Hematopoietic multipotent progenitor cell treated with erythropoietin and hydrocortisone succinate and interleukin-3 and kit ligand, for 6 days (in vitro differentiated cells): ENCODE data around the gene PODXL.
A peak's percentile ranks its signal among the peaks of the same experiment; 100 is the strongest.
"Not testable (repeated sequence)": the region's sequence is repeated elsewhere in the genome, so short reads cannot be mapped to it uniquely, and the experiment has no call there.

ENCODE experiments used
- DNase-seq: peaks from one replicate; pipeline ENCODE4 v3.0.0-alpha.2; 2015

Gene PODXL

DNA sequence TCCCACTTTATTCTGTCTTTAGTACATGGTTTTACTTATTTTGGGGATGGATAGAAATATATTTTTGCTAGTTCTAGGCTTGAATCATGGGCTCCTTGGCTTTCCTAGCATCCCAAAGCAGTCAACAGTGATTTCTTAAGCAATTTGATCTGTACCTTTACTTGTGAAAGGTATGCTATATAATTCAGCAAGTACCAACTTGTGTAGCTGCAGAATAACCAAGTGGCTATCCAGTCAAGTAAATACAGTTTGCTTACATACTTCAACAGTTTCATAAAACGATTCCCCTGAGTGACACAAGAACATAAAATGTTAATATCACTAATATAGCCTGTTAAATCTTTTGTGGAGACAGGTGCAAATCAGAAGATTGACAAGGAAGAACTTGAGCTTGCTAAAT lies 67.2 kb downstream of the PODXL start:
- DNase-seq: no peak

DNA sequence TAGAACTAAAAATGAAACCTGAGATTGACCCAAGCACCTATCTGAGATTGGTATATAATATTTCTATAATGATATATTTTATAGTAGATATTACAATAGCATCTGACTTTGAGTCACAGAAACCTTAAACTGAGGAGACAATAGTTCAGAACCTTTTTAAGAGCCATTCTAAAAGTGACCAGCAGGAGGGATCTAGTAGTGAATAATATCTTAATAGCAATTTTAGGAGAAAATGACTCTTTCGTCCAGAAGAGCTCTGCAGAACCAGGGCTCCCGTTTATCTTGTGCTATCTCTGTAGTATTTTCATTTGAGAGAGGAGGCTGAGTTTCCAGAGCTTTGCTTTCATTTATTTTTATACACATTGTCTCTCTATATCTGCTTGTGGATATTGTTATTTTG lies 68.1 kb downstream of the PODXL start:
- DNase-seq: peak; percentile 35

DNA sequence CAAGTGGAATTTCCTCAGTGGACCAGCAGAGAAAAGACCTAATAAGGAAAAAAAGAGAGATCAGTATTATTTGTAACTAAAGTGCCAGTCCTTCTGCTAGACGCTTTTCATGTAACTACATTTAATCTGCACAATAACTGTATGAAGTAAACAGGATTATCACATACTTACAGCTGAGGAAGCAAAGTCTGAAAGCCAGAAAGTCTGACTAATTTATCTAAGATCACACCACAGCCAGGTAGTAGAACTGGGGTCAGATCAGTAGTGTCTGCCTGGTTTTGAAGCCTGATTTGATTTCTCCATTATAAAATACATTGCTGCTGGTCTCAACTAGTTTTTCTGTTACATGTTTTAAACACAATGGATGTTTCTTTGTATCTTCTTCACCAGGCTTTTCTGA lies 69.2 kb downstream of the PODXL start:
- DNase-seq: no peak

DNA sequence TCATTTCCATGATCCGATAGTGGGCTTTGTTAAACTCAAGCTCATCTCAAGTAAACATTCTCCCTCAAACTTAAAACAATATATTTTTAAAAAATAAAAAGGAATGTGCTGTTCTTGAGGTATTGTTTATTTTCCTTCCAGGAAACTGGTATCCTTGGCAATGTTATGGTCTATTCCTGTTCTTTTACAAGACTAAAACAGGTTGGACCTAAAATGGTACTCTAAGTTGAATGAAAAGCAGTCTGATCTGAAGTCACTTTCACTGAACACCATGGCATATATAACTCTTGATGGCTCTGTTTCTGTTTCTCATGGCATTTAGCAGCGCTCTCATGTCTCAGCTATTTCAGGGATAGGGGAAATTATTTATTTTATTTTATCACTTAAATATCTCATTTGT lies 70.1 kb downstream of the PODXL start:
- DNase-seq: no peak

DNA sequence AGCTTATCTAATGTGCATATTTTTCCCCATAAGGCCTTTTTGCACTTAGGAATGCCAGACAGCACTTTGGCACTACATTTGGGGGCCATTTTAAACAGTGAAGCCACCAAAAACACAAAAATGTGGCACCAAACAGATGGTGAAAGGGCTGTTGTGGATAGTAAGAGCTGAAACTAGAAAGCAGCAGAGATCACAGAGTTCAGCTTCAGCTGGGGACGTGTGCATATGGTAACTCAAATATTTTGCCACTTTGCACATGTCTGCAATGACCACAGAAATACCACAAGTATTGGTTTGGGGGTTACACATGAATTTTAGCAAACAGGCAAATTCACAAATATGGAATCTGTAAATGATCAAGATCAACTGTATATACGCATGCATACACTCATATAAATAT lies 72.8 kb downstream of the PODXL start:
- no peak for DNase-seq

DNA sequence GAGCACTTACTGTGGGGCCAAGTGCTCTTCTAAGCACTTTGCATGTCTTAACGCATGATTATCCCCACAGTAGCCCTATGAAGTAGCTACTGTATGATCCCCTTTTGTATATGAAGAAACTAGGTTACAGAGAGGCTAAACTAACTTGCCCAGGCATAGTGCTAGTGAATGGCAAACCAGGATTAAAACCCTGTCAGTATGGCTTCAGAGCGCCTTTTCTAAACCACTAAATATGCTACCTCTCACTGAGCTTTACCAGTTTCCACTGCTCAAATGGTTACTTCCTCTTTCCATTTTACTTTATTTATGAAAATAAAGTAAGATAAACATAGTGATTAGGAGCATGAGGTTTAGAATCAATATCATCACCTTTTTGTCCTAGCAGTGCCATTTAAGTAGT lies 73.6 kb downstream of the PODXL start:
- no peak for DNase-seq

DNA sequence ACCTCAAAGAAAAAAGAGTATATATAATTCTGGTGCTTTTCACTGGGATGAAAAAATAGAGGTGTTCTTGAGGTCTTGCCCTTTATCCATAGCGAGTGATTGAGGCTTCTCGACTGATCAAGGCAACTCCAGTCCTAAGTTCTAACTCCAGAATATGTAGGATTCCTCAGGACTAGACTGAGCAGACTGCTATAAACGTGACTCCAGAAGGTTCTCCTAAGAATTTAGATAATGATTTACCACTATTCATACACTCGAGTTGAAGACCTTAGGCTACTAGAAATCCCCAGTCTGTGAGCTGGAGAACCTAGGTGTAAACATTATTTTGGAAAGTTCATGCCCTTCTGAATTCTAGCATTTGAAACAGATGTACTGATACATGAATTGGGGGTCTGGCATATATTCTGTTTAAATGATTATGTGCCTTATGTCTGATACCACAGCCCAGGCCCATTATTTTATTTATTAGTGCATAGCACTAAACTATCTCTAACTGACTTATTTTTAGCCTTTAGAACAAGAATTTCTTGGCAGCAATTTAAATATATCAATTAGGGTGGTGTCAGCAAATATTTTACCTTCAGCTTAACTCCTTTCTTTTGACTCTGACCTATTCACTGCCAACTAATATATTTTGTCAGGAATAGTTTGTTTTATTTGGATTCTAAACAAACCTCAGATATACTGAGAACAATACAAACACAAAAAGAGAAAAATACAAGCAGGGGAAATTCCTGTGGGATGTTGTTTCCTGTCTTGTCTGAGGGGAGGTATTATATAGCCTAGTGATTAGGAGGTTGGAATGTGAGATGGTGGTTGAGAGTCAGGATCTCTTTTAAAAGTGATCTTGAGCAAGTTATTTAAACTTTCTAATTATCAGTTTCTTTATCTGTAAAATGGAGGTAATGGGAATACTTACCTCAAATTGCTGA lies 75.8 kb downstream of the PODXL start:
- no peak for DNase-seq

DNA sequence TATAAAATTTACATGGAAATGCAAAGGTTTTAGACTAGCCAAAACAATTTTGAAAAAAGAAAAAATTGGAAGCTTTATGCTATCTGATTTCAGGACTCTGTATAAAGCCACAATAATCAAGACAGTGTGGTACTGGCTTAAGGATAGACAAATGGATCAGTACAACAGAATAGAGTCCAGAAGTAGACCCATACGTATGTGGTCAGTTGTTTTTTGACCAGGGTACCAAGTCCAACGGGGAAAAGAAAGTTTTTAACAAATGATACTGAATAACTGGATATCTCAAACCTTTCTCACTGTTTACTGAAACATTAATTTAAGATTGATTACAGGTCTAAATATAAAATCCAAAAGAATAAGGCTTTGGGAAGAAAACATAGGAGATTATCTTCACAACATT lies 79.7 kb downstream of the PODXL start:
- no peak for DNase-seq

DNA sequence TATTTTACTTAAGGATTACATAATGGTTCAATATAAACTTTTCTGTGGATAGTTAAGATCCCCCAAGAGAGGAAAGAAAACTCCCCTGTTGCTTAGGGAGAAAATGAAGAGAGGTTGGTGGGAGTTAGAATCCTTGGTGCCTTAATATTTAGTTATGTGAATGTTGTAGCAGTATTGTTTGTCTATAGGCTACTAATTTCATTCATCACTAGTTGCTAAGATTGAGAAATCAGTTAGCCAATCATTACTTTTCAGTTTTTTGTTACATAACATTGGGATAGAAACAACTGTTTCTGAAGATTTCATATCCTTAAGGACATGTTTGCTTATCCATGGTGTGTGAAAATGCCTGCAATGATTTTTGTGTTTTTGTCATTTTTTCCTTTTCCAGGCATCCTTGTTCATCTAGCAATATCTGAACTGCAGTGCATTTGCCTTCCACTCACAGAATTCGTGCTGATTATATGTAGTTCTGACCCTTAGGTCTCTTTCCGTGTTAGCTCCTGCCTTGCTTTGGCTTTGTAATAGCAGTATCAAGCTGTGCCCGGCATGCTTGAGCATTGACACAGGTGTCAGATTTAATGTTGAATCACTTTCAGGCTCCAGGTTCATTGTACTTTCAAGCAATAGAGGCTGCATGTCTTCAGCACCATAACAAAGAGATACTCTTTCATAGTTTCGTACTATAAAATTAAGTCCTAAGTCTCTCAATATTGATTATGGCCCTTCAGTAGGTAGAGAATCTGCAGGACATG lies 85.0 kb downstream of the PODXL start:
- DNase-seq: no peak

DNA sequence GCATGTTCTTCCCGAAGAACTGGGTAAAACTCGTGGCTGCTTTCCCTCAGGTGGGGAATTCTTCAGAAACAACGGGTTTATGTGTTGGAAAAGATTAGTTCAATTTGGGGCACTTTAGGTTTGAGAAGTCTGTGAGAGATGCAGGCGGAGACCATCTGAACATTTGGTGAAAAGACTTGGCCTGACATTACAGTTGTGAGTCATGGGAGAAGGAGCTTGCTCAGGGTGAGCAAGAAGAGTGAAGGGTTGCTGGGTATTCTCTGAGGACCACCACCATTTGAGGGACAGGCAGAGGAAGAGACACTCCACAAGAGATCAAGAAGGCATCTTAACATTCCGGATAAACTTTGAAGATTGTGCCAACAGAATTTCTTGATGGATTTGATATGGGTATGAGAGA lies 88.6 kb downstream of the PODXL start:
- DNase-seq: no peak

DNA sequence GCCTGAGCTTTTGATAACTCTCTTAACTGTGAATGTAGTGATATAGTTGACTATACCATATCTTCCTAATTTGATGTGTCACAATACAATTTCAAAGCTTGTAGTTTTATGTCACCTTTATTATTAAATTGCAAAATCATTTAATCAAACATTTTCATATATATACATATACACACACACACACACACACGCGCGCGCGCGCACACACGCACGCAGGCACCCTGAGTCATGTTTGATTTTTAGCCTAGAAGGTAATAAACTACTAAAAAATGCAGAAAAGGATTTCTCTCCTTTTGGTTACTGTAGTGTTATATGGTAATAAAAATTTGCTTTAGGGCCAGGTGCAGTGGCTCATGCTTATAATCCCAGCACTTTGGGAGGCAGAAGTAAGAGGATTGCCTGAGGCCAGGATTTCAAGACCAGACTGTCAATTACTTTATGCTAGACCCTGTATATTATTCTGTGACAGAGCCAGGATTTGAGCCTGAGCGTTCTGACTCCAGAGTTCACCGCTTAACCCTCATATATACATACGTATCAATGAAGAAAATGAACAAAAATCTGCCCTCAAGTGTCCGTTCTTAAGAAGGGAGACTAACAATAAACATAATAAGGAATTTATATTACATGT lies 89.6 kb downstream of the PODXL start:
- DNase-seq: no peak

DNA sequence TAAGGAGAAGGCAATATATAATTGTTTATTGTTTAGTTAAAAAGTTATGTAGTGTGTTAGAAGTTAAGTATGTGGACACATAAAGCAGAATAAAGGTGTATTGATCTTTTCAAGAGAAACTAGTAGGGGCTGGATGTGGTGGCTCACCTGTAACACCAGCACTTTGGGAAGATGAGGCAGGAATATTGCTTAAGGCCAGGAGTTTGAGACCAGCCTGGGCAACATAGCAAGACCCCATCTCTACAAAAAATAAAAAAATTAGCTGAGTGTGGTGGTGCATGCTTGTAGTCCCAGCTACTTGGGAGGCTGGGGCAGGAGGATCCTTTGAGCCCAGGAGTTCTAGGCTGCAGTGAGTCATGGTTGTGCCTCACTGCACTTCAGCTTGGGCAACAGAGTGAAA lies 93.7 kb downstream of the PODXL start:
- not testable (repeated sequence) for DNase-seq

DNA sequence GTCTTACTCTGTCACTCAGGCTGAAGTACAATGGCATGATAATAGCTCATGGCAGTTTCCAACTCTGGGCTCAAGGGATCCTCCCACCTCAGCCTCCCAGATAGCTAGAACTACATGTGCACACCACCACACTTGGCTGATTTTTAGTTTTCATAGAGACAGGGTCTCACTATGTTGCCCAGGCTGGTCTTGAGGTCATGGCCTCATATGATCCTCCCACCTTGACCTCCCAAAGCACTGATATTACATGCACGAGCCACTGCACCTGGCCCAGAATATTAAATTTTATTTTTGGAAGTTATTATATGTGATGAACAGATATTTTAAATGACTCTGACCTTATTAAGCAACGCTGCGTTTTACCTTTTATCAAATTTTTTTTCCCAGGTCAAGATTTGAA lies 94.4 kb downstream of the PODXL start:
- no peak for DNase-seq

DNA sequence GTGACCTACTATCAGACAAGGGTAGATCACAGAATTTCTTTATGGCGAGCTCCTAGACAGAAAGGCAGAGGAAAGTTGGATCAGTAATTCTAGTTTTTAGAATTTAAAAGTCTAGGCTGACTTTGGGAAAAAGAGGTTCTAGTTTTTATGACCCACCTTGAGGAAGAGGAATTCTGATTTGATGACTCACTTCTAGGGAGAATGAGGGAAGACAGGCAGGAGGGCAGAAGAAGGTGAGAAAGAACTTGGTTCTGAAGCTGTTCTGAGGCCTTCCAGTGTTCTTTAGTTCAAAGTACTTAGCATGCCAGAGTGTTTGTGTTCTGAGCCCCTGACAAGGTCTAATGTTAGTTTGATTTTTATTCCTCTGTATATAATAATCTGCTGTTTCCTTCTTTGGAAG lies 97.2 kb downstream of the PODXL start:
- no peak for DNase-seq

DNA sequence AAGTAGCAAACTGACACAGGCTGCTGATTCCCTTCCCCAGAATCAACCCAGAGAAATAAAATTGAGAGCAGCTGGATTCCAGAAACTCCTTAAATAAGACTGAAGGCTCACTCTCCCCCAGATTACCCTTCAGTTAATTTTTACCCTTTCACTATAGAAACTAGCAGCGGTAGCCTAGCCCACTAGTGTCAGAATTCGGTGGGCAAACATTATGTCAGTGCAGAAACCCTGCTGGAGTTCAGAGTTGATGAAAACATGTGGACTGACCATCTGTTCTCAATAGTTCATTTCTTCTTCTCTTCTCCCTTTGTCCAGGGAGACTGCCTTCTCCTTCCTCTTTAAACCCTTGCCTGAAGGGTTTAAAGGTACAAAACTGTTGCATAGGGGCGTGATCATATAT lies 100.1 kb downstream of the PODXL start:
- no peak for DNase-seq

DNA sequence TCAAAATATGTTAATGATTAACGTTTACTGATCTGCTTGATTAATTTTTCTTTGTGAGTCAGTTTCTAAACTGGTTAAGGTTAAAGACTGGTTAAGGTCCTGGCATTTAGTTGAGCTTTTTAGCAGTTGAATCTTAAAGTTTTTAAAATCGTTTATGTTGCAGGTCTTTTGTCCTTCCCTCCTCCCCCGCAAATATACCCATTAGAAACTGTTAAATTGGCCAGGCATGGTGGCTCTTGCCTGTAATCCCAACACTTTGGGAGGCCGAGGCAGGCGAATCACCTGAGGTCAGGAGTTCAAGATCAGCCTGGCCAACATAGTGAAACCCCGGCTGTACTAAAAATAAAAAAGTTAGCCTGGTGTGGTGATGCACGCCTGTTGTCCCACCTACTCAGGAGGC lies 100.9 kb downstream of the PODXL start:
- DNase-seq: no peak

DNA sequence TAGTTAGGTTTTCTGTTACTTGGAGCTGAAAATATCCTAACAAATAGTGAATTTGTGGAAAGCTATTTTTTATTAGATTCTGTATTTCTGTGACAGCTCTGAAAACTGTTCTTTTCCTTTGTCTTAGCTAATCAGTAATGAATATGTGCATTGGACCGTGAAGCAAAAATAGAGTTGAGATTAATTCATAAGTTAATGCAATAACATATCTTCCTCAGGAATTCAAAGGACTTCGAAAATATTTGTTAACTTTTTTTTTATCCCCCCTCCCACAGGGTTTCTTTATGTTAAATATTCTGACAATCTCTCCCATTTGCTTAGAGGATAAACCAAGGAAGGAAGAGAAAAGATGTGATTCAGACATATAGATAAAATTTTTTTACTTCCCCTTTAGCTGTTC lies 101.4 kb downstream of the PODXL start:
- DNase-seq: no peak

DNA sequence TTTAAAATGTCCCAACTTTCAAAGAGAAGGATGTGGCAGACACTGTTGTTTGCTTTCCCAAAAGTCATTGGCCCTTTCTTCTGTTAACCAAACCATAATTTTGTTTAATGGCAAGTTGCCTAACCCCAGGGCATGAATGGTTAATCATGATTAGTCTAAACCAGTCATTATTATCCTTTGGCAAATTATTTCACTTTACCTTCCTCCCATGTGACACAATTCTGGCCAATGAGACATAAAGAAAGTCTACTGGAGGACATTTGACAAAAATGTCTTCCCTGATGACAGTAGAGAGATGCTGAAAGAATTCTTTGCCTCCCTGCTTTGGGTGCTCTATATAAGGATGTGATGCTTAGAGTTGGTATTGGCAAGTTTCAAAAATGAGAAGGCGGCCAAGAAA lies 101.9 kb downstream of the PODXL start:
- no peak for DNase-seq
